SHP77 (cell line): Measurements from ENCODE around the gene RELL1.

Experiments used
- DNase-seq, 2 experiments: peaks; one replicate each; lab custom pipeline; 2025; lab: John Stamatoyannopoulos, UW

RELL1 gene

GRCh38 chr4:37665333-37666320, 20.5 kb downstream of the RELL1 start:
- DNase-seq = no peak

- no peak for DNase-seq
Observed at GRCh38 chr4:37664696-37665095, 21.5 kb downstream of the RELL1 start.

GRCh38 chr4:37663552-37663951, 22.6 kb downstream of the RELL1 start:
- no peak for DNase-seq

- no peak for DNase-seq
Observed at GRCh38 chr4:37662861-37663390, 23.2 kb downstream of the RELL1 start.

- DNase-seq = no peak
Observed at GRCh38 chr4:37662251-37662650, 23.9 kb downstream of the RELL1 start.

- DNase-seq = no peak
Observed at GRCh38 chr4:37661772-37662171, 24.4 kb downstream of the RELL1 start.

- no peak for DNase-seq
Observed at GRCh38 chr4:37659696-37660095, 26.5 kb downstream of the RELL1 start.

GRCh38 chr4:37656649-37657048, 29.5 kb downstream of the RELL1 start:
- DNase-seq = no peak

- DNase-seq = no peak
Observed at GRCh38 chr4:37653601-37654000, 32.6 kb downstream of the RELL1 start.

GRCh38 chr4:37652747-37653527, 33.2 kb downstream of the RELL1 start:
- no peak for DNase-seq

- no peak for DNase-seq
Observed at GRCh38 chr4:37651781-37652377, 34.3 kb downstream of the RELL1 start.

- DNase-seq = no peak
Observed at GRCh38 chr4:37650481-37650880, 35.7 kb downstream of the RELL1 start.

GRCh38 chr4:37649268-37649667, 36.9 kb downstream of the RELL1 start:
- no peak for DNase-seq

- peak; percentile 19 to 21 for DNase-seq
Observed at GRCh38 chr4:37648084-37648817, 37.9 kb downstream of the RELL1 start.

- DNase-seq = no peak
Observed at GRCh38 chr4:37646247-37646646, 39.9 kb downstream of the RELL1 start.

- DNase-seq = no peak
Observed at GRCh38 chr4:37645736-37646135, 40.4 kb downstream of the RELL1 start.

GRCh38 chr4:37644962-37645361, 41.2 kb downstream of the RELL1 start:
- no peak for DNase-seq

- DNase-seq = no peak
Observed at GRCh38 chr4:37641886-37642849, 44.0 kb downstream of the RELL1 start.

GRCh38 chr4:37641352-37641751, 44.8 kb downstream of the RELL1 start:
- no peak for DNase-seq

GRCh38 chr4:37639551-37640285, 46.5 kb downstream of the RELL1 start:
- no peak for DNase-seq
